HG03457 (cell line): ENCODE results near the gene STK32C.

Source experiments
- ATAC-seq: cut with Tn5 transposase; IDR thresholded peaks from one replicate; pipeline ENCODE4 v1.9.1; 2021; ENCODE audit warnings: moderate number of reproducible peaks; ENCODE audit not compliant: unreplicated experiment

STK32C gene

DNA sequence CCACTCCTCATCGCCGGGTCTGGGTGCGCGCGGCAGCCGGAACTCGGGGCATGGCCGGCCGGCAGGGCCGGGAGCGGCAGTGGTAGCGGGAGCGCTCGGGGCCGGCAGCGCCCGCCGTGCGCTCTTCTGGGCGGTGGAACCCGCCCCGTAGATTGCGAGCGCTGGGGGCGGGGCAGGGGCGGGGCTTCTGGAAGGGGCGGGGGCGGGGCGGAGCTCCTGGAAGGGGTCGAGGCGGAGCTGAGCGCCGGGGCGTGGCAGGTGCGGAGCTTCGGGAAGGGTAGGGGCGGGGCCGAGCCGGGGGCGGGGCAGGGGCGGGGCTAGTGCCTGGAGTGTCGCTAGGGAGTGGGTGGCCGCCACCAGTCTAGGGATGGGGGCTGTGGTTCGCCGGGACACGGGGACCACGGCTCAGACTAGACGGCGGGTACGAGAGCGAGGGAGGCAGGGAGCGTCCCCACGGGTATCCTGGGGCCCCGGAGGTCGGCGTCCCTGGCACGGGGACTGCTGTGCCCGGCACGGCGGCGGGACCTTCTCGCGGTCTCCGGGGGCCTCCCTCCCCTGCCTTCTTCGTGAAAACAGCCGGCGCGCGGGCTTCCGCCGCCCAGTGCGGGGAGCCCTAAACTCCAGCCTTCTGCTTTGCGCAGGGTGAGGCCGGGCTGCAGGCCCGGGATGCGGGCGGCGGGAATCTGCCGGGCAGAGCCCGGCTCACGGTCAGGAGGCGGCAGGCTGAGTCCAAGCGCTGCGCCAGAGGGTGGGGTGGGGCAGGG, at the start of gene STK32C:
Gene STK32C, minus strand, starts transcription at position 128 of the 764 bp plus-strand sequence. Its CDS starts 117 bp downstream, at position 11.
- ATAC-seq = peak; percentile 48

DNA sequence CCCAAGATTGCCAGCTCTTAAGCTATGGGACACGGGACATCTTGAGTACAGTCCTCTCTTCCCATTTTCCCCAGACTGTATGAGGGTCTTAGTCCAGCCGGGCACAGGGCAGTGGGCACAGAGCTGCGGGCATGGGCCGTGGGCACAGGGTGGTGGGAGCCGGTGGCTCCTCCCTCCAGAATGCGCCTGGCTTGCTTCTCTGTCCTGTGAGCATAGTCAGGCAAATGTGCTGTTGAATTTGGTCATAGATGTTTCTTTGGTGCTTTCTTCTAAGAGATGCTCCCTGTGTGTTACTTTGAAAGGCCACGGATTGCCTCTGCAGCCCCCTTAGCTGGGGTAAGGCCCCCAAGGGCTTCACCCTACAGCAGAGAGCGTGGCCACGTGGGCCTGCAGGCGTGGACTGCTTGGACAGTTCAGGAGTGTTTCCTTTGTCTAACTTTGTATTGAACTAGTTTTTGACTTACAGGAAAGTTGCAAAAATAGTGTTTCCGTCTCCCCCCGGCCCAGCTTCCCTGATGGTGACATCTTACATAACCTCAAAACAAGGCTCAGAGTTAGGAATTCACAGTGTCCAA, 49.0 kb upstream of the STK32C start:
- no peak for ATAC-seq

DNA sequence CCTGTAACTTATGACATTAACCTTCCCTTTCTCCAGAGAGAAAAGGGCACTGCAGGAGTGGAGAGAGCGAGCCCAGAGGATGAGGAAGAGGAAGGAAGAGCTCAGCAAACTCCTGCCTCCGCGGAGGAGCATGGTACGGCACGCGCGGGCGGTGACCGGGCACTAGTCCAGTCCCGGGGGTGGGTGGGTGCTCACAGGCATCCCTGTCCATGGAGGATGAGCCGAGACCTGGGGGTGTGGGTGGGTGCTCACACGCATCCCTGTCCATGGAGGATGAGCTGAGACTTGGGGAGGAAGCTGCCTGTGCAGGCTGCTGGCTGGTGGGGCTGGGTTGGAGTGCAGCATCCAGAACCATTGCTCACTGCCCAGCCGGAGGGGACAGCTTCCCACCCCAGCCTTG, 48.0 kb upstream of the STK32C start:
- no peak for ATAC-seq

DNA sequence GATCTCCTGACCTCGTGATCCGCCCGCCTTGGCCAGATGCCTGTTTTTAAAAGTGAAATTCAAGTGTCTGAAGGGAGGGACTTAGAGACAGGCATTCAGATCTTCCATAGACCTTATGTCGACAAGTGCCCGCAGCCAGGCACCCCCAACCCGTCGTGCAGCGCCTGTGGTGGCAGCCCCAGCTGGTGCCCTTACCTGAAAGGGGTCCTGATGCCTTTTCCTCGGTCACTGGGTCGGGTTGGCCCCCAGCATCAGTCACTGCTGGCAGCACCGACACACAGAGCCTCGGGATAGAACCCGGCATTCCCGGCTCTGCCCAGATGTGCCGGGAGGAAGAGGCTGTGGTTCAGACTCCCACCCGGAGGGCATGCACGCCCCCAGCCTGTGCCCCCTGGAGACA, 47.5 kb upstream of the STK32C start:
- no peak for ATAC-seq

DNA sequence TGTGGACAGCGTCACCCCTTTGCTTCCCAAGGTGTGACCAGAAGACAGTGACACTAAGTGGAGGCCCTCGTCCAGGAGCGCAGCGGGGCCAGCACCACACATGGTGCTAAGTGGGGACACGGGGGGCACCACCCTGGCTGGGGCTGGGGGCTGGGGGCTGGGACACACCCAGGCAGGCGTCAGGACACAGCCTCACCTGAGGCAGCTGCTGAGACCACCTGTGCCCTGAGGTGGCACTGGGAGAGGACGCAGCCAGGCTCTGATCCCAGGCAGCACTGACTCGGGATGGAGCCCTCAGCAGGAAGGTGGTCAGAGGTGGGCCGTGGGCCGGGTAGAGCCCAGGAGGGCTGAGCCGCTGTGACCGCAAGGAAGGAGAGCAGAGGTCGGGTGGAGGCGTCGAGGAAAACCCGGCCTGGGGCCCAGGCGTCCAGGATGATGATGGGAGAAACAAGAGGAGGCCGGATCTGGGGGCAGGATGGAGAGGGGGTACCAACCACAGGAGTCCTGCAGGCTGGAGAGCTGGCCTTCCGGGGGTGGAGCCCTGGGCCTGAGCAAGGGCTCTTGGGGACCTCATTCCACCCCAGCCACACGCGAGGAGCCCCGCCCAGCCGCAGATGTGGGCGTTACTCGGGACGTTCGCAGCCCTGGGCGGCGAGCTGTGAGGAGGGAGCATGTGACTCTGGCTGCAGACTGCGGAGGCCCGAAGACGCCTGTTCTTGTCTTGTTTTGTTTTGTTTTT, 46.8 kb upstream of the STK32C start:
- ATAC-seq = no peak

DNA sequence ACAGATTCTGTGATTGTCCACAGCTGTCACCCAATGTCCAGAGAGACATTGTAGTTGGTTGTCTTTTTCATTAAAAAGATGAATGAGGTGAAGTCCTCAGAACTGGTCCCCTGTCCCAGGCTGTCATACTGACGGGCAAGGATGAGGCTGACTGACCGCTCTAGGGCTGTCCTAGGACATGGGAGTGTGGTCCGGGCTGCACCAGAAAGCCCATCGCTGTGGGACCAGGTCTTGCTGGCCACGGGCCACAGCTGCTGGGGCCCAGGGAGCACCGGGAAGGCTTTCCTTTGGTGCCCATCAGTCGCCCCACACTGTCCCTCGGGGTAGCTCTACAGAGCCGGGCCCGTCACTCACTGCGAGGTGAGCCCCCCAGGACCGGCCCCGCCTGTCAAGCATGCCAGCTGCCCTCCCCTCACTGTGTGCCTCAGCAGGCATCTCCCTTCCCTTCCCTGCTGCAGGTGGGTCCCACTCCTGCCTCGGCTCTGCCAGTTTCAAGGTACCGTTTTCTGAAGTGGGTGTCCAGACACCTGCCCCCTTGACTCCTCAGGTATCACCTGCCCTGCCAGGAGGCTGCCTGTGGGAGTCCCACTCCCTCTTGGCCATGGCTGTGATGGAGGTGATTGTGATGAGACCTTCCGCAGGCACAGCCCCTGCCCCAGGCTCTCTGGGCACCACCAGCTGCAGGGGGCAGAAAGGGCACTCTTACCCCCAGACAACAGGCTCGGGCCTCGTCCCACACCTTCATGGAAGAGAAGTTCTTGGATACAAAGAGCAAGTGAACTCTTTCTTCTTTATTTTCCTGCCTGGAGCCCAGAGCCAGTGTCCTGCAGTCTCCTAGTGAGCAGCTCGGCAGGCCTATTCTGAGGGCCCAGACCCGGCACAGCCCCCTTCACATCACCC, 46.0 kb upstream of the STK32C start:
- ATAC-seq = no peak

DNA sequence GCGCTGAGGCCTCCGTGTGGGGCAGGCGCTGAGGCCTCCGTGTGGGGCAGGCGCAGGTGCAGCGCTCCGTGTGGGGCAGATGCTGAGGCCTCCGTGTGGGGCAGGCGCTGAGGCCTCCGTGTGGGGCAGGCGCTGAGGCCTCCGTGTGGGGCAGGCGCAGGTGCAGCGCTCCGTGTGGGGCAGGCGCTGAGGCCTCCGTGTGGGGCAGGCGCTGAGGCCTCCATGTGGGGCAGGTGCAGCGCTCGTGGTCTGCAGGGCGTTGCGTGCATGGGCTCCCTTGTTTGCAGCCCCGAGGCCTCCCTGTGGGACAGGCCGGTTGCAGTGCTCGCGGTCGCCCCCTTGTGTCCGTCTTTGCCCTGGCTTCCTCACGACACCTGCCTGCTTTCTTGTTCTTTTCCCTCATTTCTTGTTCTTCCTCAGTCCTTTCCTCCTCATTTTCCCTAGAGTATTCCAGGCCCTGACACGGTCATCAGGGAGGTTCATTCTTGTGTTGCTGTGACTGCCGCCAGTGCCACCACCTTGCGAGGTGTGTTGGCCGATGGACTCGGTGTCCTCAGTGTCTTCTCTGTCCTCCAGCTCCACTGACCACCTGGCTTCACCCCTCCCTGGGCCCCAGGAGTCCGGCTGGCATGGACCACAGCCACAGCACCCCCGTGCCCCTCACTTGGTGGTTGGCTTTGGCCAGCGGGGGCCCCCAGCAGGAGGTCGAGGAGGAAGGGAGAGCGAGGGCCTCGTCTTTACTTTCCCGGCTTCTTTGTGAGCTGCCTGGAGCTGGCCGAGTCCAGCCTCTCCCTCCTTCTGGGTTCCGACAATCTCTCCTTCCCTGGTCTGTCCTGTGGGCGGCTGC, 44.9 kb upstream of the STK32C start:
- peak; percentile 61 for ATAC-seq

DNA sequence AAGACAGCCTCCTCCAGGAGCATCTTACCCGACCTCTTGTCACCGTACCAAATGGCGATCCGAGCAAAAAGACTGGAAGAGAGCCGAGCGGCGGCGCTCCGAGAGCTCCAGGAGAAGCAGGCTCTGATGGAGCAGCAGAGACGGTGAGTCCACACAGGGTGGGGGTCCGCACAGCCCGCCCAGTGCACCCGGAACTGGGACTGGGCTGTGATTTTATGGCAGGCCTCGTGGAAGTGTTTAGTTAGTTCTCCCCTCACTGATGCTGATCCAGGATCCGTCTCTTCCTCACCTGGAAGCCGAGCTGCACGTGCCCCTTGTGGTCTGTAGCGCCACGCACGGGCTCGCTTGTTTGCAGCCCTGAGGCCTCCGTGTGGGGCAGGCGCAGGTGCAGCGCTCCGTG, 43.9 kb upstream of the STK32C start:
- ATAC-seq = no peak

DNA sequence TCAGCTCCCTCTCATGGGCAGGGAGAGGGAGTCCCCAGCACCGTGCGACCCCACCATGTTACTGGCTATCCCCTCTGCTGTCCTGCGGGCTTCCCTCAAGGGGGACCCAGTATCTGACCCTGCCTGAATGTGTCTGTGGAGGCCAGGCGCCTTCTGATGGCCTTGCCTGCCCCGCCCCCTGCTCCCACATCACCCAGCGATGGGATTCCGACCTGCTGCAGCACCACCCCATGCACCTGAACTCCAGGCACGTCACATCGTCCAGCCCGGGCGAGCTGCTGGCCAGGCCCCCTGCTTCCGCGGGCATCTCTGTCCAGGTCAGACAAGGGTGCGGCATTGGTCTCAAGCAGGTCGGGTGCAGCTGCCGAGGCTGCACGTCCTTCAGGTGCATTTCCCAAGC, 43.2 kb upstream of the STK32C start:
- no peak for ATAC-seq

DNA sequence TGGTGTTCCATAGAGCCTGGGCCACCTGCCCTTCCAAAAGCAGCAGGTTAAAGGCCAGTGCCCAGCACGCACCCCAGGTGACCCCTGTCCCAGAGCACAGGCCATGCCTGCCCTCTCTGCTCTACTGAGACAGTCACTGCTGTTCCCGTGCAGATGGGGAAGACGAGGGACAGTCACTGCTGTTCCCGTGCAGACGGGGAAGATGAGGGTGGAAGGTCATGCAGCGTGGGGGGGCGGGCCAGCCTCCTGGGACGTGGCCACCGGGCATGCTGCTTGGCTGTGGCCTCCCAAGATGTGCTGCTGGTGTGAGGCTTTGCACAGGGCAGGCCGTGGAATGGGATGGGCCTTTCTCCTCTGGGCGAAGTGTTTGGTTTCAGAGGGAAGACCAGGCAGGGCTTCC, 42.6 kb upstream of the STK32C start:
- ATAC-seq = no peak

DNA sequence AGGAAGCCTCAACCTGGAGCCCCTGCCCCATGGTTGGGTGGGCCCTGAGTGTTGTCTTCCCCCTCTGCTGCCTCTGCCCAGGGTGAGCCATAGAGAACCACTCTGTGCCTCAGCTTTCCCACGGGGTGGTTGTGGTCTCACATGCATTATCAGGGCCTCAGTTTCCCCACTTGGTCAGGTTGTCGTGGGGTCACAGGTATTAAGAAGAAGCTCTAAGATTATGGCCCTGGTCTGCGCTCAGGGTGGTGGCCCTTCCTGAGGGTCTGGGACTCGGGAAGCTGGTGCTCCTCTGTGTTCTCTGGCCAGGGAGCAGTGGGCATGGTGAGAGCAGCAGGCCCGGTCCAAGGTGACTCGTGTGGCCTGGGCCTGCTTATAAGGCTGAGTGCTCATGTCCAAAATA, 42.0 kb upstream of the STK32C start:
- ATAC-seq = no peak

DNA sequence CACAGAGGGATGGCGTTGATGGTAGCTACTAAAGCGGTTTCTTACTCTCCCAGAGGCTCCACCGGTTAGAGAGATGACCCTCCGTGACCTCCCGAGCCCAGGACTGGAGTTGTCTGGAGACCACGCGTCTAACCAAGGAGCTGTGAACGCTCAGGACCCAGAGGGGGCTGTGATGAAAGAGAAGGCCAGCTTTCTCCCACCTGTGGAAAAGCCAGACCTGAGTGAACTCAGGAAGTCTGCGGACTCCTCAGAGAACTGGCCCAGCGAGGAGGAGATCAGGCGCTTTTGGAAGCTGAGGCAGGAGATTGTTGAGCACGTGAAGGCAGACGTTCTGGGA, 40.1 kb upstream of the STK32C start:
- ATAC-seq = no peak

DNA sequence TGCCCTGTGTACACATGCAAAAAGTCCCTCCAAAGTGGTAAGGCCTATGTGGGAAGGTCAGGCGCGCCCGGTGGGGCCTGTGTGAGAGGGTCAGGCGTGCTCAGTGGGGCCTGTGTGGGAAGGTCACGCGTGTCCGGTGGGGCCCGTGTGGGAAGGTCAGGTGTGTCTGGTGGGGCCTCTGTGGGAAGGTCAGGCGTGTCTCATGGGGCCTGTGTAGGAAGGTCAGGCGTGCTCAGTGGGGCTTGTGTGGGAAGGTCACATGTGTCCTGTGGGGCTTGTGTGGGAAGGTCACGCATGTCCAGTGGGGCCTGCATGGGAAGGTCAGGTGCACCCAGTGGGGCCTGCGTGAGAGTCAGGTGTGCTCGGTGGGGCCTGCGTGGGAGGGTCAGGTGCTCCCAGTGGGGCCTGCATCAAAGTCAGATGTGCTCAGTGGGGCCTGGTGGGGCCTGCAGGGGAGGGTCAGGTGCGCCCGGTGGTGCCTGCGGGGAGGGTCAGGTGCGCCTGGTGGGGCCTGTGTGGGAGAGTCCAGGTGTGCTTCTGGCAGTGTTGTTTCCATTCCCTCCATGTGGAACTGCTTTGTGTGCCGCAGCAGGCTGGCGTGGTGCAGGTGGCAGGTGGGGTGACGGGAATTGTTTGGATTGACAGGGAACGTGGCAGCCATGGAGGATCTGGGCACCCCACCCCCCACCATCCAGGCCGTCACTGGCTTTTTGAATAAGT, 39.6 kb upstream of the STK32C start:
- ATAC-seq = no peak

DNA sequence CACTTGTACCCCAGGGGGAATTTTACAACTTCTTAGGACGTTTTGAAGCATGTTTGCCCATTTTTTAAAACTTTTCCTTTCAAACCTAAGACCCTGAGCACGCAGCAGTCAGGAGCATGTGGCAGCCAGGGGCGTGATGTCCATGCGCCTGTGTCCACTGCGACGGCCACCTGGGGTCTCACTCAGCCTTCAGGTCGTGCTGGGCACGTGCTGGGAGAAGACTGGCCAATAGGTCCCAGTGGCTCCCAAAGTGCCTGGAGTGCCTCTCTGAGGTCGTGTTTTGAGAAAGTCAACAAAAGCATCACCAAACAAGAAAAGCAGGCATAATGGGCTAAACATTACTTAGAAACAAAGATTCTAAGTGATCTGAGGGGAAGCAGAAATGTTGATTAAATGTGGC, 39.1 kb upstream of the STK32C start:
- ATAC-seq = no peak

DNA sequence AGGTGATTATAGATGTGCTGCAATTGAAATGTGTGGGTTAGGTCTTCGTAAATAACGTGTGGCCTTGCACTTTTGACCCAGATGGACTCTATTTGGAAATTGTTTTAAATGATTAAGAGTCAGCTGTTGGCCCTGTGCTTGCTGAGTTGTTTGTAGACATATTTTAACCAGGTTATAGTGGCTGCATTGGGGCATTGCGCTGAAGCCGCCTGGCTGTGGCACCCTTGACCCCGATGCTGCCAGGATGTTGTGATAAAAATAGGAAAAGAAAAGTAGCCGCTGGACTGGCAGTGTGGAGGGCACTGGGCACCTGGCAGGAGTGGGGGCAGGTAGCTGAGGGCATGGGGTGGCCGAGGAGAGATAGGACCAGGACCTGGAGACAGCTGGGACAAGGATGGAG, 37.6 kb upstream of the STK32C start:
- no peak for ATAC-seq

DNA sequence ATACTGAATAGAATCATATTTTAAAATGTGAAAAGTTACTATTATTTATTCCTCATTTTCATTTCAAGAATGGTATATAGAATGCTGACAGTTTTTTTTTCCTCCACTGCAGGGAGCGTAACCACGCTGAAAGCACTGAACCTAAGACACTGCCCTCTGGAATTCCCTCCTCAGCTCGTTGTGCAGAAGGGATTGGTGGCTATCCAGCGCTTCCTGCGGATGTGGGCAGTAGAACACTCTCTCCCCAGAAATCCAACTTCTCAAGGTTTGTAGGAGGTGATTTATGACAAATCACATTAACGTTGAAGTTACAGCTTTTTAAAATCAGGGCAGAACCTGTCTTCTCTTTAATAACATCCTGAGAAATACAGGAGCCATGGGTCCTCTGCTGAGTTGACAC, 36.6 kb upstream of the STK32C start:
- no peak for ATAC-seq

DNA sequence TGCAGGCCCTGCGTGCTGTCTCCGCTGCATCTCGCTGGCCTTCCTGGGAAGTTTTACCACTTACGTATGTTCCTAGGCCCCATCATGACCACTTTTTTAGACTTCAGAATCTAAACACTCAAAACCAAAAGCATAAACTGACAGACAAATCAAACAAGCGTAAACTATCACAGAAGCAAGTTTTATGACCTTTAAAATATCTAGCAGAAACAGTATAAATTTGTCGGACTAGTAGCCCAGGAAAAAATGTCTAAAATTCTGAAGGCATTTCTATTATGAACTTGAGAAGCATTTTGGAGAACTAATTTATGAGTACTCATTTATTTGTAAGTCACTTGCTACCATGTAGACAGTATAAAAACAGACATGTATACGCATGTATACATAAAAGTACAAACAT, 34.8 kb upstream of the STK32C start:
- no peak for ATAC-seq

DNA sequence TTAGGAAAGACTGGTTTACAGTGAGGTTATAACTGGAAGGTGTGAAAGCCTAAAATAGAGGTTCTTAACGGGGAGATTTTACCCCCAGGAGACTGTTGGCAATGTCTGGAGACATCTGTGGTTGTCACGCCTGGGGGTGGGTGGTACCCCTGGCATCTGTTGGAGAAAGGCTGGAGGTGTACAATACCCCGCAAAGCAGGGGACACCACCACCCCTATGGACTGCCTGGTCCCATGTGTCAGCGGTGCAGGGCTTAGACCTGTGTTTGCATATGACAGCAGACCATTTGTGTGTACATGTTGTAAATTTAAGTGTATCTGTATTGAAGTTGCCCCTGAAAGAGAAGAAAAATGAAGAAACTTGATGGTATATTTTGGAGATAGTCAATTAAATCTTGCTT, 34.0 kb upstream of the STK32C start:
- ATAC-seq = no peak

DNA sequence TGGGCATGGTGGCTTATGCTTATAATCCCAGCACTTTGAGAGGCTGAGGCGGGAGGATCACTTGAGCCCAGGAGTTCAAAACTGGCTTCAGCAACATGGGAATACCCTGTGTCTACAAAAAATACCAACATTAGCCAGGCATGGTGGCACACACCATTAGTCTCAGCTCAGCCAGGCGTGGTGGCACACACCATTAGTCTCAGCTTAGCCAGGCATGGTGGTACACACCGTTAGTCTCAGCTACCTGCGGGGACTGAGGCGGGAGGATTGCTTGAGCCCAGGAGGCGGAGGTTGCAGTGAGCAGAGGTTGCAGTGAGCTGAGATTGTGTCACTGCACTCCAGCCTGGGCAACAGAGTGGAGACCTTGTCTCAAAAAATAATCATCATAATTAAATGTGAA, 33.3 kb upstream of the STK32C start:
- no peak for ATAC-seq

DNA sequence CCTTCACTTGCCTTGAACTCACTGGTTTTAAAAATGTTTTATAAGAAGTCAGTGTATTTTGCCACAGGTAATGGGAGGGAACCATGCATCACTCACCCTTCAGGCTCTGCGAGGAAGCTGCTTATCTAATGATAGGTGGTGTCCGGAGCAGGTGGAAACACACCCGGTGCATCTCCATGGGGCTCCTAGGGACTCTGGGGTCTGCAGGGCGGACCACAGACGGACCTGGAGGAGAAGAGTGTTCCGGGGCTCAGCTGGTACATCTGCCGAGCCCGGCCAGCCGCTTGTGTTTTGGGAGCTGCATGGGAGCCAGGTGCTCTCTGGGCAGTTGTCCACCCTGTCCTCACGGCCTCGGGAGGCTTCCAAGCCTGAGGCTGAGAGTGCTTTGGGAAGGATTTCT, 31.5 kb upstream of the STK32C start:
- no peak for ATAC-seq
